HepG2 (cell line): ENCODE measurements around the gene CFAP61. TPM values are rescaled to one million over a fixed set of nuclear protein-coding genes. Genes with fewer than 3 reads are reported as not detected.

Source experiments
- ATM ChIP-seq: fragments of 450-650 bp; IDR thresholded peaks from 2 replicates; pipeline ENCODE4 v1.7.1; 2017; ENCODE audit warnings: mild to moderate bottlenecking, borderline replicate concordance
- CBX2 ChIP-seq, 2 experiments: fragments of 200-600 bp in 1 of 2; sonication (generic); formaldehyde crosslinking in 1 of 2; IDR thresholded peaks; 2 replicates each; pipeline versions ENCODE4 v1.7.0 to v1.8.1; 2018 to 2022; ENCODE audit warnings: low read depth in 2 of 2, low read length in 1 of 2, mild to moderate bottlenecking in 1 of 2, missing genetic modification reagents in 1 of 2
- GABPA ChIP-seq, 2 experiments: IDR thresholded peaks; 2 replicates each; pipeline ENCODE4 v1.6.1; 2011 to 2016; ENCODE audit warnings: low read depth in 2 of 2, low read length in 1 of 2, missing biosample characterization in 1 of 2, missing genetic modification characterization in 1 of 2
- HIVEP1 ChIP-seq: sonication (generic); formaldehyde crosslinking; IDR thresholded peaks from 2 replicates; pipeline ENCODE4 v1.4.0; 2020; ENCODE audit warnings: mild to moderate bottlenecking, missing genetic modification reagents
- HNRNPK ChIP-seq: fragments of 200-400 bp; formaldehyde crosslinking; IDR thresholded peaks from 2 replicates; pipeline ENCODE4 v1.6.1; 2018; ENCODE audit warnings: low read length, low read depth, moderate library complexity, mild to moderate bottlenecking; ENCODE audit not compliant: poor library complexity, severe bottlenecking
- HOXD1 ChIP-seq: sonication (generic); formaldehyde crosslinking; IDR thresholded peaks from 2 replicates; pipeline ENCODE4 v1.5.0; 2020; ENCODE audit warnings: missing genetic modification reagents
- IKZF4 ChIP-seq: sonication (generic); formaldehyde crosslinking; IDR thresholded peaks from 2 replicates; pipeline ENCODE4 v1.5.1; 2020; ENCODE audit warnings: borderline replicate concordance, mild to moderate bottlenecking, low read depth, missing genetic modification reagents; ENCODE audit errors: not compliant biosample characterization
- JDP2 ChIP-seq: sonication (generic); formaldehyde crosslinking; IDR thresholded peaks from 2 replicates; pipeline ENCODE4 v1.8.1; 2022; ENCODE audit warnings: missing genetic modification reagents, borderline replicate concordance
- MAZ ChIP-seq, 2 experiments: sonication (generic) in 1 of 2; formaldehyde crosslinking in 1 of 2; IDR thresholded peaks; 2 replicates each; pipeline versions ENCODE4 v1.5.0 to v1.6.1; 2012 to 2020; ENCODE audit warnings: low read depth in 2 of 2, mild to moderate bottlenecking in 2 of 2, borderline replicate concordance in 1 of 2, improper control_type of control experiment in 1 of 2, low read length in 1 of 2, missing genetic modification reagents in 1 of 2, moderate library complexity in 1 of 2
- NCOR1 ChIP-seq: fragments of 200-600 bp; sonication (generic); IDR thresholded peaks from 2 replicates; pipeline ENCODE4 v1.7.0; 2017; ENCODE audit warnings: antibody characterized with exemption, low read length, borderline replicate concordance
- PHF20 ChIP-seq: sonication (generic); formaldehyde crosslinking; IDR thresholded peaks from 2 replicates; pipeline ENCODE4 v1.5.0; 2020; ENCODE audit warnings: mild to moderate bottlenecking, missing genetic modification reagents
- RCOR2 ChIP-seq: IDR thresholded peaks from 2 replicates; pipeline ENCODE4 v1.6.1; 2016; ENCODE audit warnings: missing biosample characterization, missing genetic modification reagents
- TAF1 ChIP-seq: sonication (generic); formaldehyde crosslinking; IDR thresholded peaks from 2 replicates; pipeline ENCODE4 v1.4.0; 2020; ENCODE audit warnings: missing genetic modification reagents
- TP53 ChIP-seq: sonication (generic); formaldehyde crosslinking; conservative IDR thresholded peaks from 2 replicates; pipeline ENCODE4 v1.4.0; 2020; ENCODE audit warnings: missing genetic modification reagents
- ZNF281 ChIP-seq: sonication (generic); formaldehyde crosslinking; IDR thresholded peaks from 2 replicates; pipeline ENCODE4 v1.4.0; 2020; ENCODE audit warnings: missing genetic modification reagents, borderline replicate concordance
- polyA plus RNA-seq, 8 experiments: library from polyadenylated mRNA; depleted of rRNA in 3 of 8; stranded (reverse) in 7 of 8; unstranded in 1 of 8; fragments of >200 nt; fragmentation: Illumina TruSeq in 4 of 8; extraction: Trizol in 4 of 8; gene quantifications; 2 replicates each; pipeline versions ENCODE4 v1.2.1 to v1.2.3, GENCODE V29; 2011 to 2016; ENCODE audit warnings: low read depth in 4 of 8, missing spikeins in 1 of 8, mixed read lengths in 1 of 8; ENCODE audit not compliant: insufficient read depth in 1 of 8
- total RNA-seq, 5 experiments: library from RNA; depleted of rRNA; stranded (reverse); fragments of >200 nt; fragmentation: Illumina TruSeq; extraction: Trizol; gene quantifications; 2 replicates each; pipeline ENCODE4 v1.2.3, GENCODE V29; 2016; ENCODE audit warnings: low read depth in 1 of 5
- TF ChIP-seq, protein P1 (sequence below): sonication (generic); formaldehyde crosslinking; IDR thresholded peaks from 2 replicates; pipeline ENCODE4 v1.5.0; 2020; ENCODE audit warnings: mild to moderate bottlenecking, missing genetic modification reagents, borderline replicate concordance

The CFAP61 gene
- total and polyA plus RNA-seq, 2 of the 13 experiments (the other 11 are each of a cell fraction or from before 2014, with no cell fraction given): 0.27 TPM; not detected in 1

- TF ChIP-seq MAZ (IDR thresholded peaks at IDR 0.05; ENCODE audit: borderline replicate concordance, low read depth, low read length) (0 out of 2 replicates have a peak, but pooled peaks have one; percentile 14), MAZ (CRISPR knock-in tag; IDR thresholded peaks at IDR 0.05; ENCODE audit: low read depth) (0 out of 2 replicates have a peak, but pooled peaks have one; percentile 23), IKZF4 (CRISPR knock-in tag) (no peak), HOXD1 (CRISPR knock-in tag) (peak; percentile 99), TP53 (CRISPR knock-in tag) (no peak), TAF1 (CRISPR knock-in tag) (no peak), RCOR2 (0 out of 2 replicates have a peak, but pooled peaks have one; percentile 45), GABPA (IDR thresholded peaks at IDR 0.05; ENCODE audit: low read depth, low read length) (no peak), GABPA (CRISPR knock-in tag; IDR thresholded peaks at IDR 0.05; ENCODE audit: low read depth) (peak; percentile 62), ZNF281 (CRISPR knock-in tag) (no peak; the same call in 1 of the 2 replicates), PHF20 (CRISPR knock-in tag) (no peak), CBX2 (IDR thresholded peaks at IDR 0.05; ENCODE audit: low read depth, low read length) (no peak), CBX2 (CRISPR knock-in tag; IDR thresholded peaks at IDR 0.05; ENCODE audit: low read depth) (no peak), NCOR1 (peak; percentile 78; the same call in 1 of the 2 replicates), ATM (no peak), HNRNPK (peak; percentile 16), HIVEP1 (CRISPR knock-in tag) (no peak), JDP2 (CRISPR knock-in tag) (no peak)
- TF ChIP-seq, protein P1, sequence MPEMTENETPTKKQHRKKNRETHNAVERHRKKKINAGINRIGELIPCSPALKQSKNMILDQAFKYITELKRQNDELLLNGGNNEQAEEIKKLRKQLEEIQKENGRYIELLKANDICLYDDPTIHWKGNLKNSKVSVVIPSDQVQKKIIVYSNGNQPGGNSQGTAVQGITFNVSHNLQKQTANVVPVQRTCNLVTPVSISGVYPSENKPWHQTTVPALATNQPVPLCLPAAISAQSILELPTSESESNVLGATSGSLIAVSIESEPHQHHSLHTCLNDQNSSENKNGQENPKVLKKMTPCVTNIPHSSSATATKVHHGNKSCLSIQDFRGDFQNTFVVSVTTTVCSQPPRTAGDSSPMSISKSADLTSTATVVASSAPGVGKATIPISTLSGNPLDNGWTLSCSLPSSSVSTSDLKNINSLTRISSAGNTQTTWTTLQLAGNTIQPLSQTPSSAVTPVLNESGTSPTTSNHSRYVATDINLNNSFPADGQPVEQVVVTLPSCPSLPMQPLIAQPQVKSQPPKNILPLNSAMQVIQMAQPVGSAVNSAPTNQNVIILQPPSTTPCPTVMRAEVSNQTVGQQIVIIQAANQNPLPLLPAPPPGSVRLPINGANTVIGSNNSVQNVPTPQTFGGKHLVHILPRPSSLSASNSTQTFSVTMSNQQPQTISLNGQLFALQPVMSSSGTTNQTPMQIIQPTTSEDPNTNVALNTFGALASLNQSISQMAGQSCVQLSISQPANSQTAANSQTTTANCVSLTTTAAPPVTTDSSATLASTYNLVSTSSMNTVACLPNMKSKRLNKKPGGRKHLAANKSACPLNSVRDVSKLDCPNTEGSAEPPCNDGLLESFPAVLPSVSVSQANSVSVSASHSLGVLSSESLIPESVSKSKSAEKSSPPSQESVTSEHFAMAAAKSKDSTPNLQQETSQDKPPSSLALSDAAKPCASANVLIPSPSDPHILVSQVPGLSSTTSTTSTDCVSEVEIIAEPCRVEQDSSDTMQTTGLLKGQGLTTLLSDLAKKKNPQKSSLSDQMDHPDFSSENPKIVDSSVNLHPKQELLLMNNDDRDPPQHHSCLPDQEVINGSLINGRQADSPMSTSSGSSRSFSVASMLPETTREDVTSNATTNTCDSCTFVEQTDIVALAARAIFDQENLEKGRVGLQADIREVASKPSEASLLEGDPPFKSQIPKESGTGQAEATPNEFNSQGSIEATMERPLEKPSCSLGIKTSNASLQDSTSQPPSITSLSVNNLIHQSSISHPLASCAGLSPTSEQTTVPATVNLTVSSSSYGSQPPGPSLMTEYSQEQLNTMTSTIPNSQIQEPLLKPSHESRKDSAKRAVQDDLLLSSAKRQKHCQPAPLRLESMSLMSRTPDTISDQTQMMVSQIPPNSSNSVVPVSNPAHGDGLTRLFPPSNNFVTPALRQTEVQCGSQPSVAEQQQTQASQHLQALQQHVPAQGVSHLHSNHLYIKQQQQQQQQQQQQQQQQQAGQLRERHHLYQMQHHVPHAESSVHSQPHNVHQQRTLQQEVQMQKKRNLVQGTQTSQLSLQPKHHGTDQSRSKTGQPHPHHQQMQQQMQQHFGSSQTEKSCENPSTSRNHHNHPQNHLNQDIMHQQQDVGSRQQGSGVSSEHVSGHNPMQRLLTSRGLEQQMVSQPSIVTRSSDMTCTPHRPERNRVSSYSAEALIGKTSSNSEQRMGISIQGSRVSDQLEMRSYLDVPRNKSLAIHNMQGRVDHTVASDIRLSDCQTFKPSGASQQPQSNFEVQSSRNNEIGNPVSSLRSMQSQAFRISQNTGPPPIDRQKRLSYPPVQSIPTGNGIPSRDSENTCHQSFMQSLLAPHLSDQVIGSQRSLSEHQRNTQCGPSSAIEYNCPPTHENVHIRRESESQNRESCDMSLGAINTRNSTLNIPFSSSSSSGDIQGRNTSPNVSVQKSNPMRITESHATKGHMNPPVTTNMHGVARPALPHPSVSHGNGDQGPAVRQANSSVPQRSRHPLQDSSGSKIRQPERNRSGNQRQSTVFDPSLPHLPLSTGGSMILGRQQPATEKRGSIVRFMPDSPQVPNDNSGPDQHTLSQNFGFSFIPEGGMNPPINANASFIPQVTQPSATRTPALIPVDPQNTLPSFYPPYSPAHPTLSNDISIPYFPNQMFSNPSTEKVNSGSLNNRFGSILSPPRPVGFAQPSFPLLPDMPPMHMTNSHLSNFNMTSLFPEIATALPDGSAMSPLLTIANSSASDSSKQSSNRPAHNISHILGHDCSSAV (CRISPR knock-in tag): no peak
Measured at GRCh38 chr20:20010639-20011500, 41.5 kb upstream of the CFAP61 start (continued).
